PFSK-1 (cell line): ENCODE results near the gene PROK1.

Experiments used
- FOXP2 ChIP-seq: optimal IDR thresholded peaks from 2 replicates; pipeline ENCODE3; 2011; ENCODE audit warnings: borderline replicate concordance, control low read depth, inconsistent platforms; ENCODE audit not compliant: insufficient read depth; ENCODE audit errors: extremely low read length, extremely low read depth
- POLR2AphosphoS5 ChIP-seq: IDR thresholded peaks from 2 replicates; pipeline ENCODE4 v1.6.1; 2012; ENCODE audit warnings: low read depth, mild to moderate bottlenecking, control low read depth, low read length, moderate library complexity
- REST ChIP-seq, 2 experiments: IDR thresholded peaks; 2 replicates each; pipeline versions ENCODE4 v1.6.1 to v1.8.0; 2011 to 2012; ENCODE audit warnings: low read depth in 2 of 2, low read length in 2 of 2, control low read depth in 1 of 2, inconsistent platforms in 1 of 2, mild to moderate bottlenecking in 1 of 2, moderate library complexity in 1 of 2; ENCODE audit not compliant: insufficient read depth in 1 of 2
- SIN3A ChIP-seq: IDR thresholded peaks from 2 replicates; pipeline ENCODE4 v1.6.1; 2012; ENCODE audit warnings: mild to moderate bottlenecking, low read length, moderate library complexity, borderline replicate concordance; ENCODE audit not compliant: insufficient read depth
- TAF1 ChIP-seq: IDR thresholded peaks from 2 replicates; pipeline ENCODE4 v1.6.1; 2012; ENCODE audit warnings: low read length, control low read depth, borderline replicate concordance; ENCODE audit not compliant: insufficient read depth

The PROK1 gene

GRCh38 chr1:110498270-110498669, 47.3 kb downstream of the PROK1 start:
- TF ChIP-seq SIN3A = no peak
- no peak for TF ChIP-seq TAF1
- TF ChIP-seq FOXP2 = no peak
- no peak for TF ChIP-seq POLR2AphosphoS5
- TF ChIP-seq REST (IDR thresholded peaks at IDR 0.05; ENCODE audit: insufficient read depth in 1 of 2, low read depth in 2 of 2, low read length in 2 of 2) = no peak

- TF ChIP-seq TAF1 (no peak), FOXP2 (no peak), POLR2AphosphoS5 (no peak), REST (IDR thresholded peaks at IDR 0.05; ENCODE audit: insufficient read depth in 1 of 2, low read depth in 2 of 2, low read length in 2 of 2) (no peak)
Observed at GRCh38 chr1:110501488-110502132, 50.7 kb downstream of the PROK1 start.

DNA sequence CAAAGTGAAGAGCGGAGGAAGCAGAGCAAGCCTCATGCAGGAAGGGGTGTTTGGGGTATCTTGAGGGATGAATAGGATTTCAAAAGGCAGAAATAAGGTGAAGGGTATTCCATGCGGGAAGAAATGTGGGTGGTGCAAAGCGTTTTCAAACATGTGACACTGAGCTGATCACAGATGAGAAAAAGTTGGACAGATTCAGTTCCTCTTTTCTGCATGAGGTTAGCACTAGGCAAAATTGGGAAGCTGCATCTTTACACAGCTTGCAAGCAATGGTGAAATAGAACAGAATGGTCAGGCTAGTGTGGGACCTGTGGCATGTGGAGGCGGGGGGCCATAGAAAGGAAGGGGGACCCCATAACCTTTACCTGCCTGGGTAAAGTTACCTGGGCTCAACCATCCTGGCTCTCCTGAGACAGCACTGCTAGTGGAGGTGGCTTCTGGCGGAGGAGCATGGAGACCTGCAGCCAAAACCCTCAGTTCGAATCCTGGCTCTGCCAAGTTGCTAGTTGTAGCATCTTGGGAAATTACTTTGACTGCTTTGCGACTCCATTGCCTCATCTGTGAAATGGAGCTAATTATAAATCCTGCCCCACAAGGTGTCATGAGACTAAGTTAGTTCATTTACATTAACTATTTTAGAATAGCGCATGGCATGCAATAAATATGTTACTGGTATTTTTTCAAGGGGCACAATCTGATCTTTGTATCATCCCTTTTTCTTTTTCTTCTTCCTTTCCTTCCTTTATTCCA, 51.6 kb downstream of the PROK1 start:
- no peak for TF ChIP-seq SIN3A
- TF ChIP-seq REST (IDR thresholded peaks at IDR 0.05; ENCODE audit: insufficient read depth in 1 of 2, low read depth in 2 of 2, low read length in 2 of 2) = no peak
- no peak for TF ChIP-seq TAF1
- no peak for TF ChIP-seq POLR2AphosphoS5
- no peak for TF ChIP-seq FOXP2

DNA sequence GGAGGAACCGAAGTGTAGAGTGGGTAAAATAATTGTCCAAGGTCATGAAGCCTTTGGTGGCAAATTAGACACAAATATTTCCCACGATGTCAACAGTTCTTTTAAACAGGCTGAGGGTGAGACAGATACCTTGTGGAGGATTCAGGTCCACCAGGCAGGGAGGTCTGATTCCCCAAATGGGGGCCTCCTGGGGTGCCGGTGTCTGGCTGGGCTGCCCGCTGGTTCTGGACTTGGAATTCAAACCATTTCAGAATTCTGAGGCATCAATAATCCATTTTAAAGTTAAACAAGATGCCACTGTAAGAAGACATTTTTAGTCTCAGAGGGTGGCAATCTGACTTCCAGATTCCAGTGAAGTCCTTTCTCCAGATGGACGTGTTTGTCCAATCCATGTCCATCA, 52.5 kb downstream of the PROK1 start:
- TF ChIP-seq POLR2AphosphoS5 = no peak
- TF ChIP-seq FOXP2 = no peak
- no peak for TF ChIP-seq REST (IDR thresholded peaks at IDR 0.05; ENCODE audit: insufficient read depth in 1 of 2, low read depth in 2 of 2, low read length in 2 of 2)
- TF ChIP-seq SIN3A = no peak
- no peak for TF ChIP-seq TAF1
